ENCODE results near the gene CD38.

CD38 gene

DNA sequence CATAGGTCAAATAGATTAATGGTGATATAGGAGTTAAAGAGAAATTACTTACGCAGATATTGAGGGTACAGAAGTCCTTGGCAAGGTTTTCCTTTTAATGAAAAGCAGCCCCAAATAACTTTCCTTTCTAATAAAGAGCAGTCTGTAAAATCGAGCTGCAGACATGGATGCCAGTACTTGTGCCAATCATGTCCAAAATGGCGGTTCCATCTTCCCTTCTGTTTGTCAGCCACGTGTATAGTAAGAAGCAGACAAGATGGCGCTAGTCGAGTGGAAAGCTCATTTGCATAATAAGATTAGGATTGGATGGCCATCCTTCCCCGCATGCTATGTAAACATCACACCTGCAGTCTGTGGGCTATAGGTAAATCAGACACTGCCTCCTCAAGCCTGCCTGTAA is 92.0 kb downstream of the CD38 start:
- no peak for DNase-seq

DNA sequence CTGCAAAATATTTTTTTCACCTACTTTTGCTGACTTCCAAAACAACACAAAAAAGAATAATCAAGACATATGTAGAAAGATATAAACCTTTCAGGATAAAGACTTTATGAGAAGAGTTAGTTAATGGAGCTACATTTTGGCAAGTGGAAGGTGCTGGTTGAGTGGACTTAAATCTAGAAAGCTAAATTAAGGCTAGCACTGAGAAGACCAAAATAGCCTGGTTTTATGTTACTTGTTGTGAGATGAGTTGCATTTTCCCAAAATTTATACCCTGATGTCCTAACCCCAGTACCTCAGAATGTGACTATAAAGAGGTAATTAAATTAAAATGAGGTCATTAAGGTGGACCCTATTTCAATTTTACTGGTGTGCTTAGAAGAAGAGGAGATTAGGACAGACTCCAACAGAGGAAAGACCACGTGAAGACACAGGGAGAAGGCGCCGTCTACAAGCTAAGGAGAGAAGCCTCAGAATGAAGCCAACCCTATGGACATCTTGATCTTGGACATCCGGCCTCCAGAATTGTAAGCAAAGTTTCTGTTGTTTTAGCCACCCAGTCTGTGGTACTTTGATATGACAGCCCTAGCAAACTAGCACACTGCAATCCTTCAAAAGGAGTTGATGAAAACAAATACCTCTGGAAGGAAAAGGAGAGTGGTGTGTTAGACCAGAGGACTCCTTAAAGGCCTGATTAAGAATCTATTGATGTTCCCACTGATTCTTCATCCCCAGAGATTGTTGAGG is 93.0 kb downstream of the CD38 start:
- DNase-seq: no peak

DNA sequence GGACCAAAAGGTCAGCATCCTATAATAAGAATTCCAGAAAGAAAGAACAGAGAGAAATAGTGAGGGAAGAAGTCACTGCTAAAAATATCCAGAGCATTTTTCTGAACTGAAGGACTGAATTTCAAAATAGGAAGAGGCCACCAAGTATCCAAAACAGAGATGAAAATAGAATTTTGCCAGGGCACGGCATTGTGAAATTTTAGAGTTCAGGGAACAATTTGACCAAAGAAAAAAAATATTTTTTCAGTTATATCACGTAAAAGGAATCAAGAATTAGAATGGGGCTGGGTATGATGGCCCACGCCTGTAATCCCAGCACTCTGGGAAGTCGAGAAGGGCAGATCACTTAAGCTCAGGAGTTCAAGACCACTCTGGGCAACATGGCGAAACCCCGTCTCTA is 95.0 kb downstream of the CD38 start:
- no peak for DNase-seq

DNA sequence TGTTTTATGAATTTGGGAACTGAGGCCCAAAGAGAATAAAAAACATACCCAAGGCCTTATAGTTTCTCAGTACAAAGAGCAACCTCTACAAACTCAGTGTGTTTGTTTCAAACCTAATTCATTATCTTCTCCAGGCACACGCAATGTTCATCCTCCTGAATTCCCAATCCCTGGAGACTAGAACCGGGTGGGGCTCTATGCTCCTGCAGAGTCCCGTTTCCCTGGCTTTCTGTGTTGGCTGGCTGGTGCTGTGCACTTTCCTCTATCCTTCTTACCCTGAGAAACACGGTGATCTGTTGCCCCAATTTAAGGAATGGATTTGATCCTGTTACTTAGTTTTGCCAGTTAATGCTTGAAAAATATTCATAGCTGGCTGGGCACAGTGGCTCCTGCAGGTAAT is 96.5 kb downstream of the CD38 start:
- DNase-seq: no peak

DNA sequence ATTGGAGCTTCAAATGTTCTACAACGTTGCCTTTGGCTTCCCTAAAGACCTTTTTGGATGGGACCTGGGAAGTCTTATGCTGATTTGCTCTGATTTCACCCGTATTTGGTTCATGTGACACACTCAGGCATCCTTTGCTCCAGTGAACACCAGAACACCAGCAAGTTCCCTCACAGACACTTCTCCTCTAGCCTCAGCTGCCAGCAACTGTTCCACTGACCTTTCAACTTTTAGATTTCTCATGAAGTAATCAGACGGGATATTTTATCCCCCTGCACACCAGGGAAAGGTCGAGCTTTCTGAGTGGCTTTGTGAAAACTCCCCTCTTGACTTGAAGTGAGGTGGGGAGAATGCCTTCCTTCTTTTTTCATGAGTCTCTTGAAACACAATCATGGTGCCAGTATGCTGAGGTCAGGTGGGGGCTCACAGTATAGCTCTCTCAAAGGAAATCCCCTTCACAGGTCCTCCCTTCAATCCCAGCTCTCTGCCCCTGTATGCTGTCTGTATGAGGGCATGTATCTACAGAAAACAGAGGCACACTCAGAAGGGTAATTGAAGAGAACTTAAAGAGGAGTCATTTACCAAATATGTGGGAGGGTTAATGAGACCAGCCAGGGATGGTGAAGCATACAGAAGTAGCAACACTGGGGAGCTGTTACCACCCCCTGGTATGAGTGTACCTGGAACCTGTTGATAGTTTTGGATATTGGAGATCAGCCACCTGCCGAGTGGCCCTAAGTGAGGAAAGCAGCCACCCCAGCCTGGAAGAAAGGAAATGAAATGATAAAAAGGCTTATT is 97.7 kb downstream of the CD38 start:
- DNase-seq: no peak

DNA sequence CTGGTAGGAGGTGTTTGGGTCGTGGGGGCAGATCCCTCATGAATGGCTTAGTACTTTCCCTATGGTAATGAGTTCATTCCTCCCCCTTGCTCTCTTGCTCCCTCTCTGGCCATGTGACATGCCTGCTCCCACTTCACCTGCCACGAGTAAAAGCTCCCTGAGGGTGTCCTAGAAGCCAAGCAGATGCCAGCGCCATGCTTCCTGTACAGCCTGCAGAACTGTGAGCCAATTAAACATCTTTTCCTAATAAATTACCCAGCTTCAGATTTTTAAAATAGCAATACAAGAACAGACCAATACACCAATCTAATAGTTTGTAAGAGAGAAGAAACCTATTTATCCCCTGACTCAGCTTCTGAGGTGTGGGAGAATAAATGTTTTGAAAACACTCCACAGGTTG is 99.9 kb downstream of the CD38 start:
- DNase-seq: no peak

DNA sequence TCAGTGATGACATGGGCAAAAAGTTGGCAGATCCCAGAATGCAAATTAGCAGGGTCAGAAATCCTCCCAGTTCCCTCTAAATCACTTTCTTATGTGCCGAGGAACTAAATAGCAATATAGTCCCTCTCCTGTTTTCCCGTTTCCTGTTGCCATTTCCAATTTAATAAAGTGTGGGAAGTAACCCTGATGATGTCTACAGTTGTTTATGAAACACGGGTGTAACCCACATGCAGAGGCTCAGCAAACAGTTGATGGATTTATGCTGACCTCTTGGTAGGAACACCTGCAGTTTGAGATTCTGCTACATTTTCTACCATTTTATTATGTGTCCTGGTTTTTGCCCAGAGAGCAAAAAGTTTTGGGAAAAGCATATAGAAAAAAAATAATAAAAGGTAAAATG is 103.7 kb downstream of the CD38 start:
- DNase-seq: no peak

DNA sequence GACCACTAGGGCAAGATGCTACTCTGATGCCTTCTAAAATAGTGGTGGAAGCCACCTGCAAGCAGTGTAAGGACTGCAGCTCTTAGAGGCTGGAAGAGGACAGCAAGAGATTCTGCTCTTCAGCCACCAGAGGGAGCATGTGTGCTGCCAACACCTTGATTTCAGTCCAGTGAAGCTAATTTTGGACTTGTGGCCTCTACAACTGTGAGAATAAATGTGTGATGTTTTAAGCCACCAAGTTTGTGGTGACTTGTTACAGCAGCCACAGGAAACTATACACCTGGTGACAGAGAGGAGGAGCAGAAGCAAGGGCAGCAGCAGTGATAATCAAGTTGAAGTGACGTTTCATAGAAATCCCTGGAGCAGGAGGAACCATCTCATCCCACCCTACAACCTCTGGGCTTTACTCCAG is 104.6 kb downstream of the CD38 start:
- DNase-seq: peak; percentile 73

DNA sequence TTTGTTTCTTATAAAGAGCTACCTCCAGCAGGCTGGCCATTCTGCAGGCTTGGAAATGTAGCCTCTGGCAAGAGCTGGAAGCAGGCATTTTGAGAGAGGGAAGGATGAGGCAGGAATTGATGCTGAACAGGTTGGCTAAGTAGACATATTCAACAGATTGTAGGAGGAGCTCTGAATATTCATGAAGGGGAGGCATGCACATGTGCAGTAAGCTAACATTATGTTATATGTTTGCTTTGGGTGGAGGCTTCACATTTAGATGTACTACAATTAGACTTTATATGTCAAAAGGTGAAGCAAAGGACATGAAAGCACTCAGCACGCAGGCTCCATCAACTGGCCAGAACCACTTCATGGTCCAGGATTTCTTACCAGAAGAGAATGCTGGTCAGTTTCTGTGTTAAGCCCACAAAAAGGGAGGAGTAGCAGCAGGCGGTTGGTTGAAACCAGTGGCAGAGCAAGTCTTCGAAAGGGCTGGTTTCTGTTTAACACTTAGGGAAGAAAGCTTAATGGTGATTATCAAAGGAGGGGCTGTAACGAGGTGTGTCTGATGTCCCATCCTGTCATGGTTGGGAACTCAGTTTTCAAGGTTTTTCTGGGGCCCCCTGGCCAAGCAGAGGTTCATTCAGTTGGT is 105.6 kb downstream of the CD38 start:
- no peak for DNase-seq

DNA sequence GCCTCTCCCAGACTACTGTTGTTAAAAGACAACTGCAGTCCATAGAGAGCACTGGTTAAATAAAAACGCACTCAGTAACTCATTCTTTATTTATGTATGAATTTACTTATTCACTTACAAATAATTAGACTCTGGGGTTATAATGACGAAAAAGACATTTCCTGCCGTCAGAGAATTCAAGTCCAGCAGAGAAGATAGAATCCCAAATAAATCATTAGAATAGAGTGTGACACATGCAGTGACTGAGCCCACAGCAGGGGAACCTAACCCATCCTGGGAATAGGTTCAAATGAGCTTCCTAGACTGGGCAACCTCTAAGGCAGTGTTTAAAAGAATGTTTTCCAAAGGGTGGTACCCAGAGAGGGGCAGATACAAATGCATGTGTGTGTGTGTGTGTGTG is 106.5 kb downstream of the CD38 start:
- no peak for DNase-seq

DNA sequence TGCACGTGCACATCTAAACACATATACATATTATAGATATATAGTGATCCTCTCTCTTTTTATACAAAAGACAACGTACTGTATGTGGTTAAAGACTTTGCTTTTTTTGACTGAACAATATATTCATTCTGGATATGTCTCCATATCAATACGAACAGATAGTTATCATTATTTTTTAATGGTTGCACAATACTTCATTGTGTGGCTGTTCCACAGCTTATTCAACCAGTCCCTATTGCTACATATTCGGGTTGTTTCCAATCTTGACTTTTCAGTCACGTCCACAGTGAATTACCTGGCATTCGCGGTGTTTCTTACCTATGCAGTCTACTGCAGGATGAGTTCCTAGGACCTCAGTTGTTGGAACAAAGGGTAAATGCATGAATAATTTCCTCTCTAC is 107.3 kb downstream of the CD38 start:
- no peak for DNase-seq

DNA sequence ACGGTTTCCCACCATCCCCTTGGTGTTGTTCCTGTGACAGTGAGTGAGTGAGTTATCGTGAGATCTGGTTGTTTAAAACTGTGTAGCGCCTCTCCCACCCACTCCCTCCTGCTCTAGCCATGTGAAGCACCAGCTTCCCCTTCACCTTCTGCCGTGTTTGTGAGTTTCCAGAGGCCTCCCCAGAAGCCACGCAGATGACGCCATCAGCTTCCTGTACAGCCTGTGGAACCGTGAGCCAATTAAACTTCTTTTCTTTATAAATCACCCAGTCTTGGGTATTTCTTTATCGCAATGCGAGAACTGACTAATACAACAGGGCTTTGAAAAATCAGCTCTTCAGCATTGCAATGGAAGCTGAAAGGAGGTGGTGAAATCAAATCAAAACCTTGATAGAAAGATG is 110.4 kb downstream of the CD38 start:
- DNase-seq: no peak

DNA sequence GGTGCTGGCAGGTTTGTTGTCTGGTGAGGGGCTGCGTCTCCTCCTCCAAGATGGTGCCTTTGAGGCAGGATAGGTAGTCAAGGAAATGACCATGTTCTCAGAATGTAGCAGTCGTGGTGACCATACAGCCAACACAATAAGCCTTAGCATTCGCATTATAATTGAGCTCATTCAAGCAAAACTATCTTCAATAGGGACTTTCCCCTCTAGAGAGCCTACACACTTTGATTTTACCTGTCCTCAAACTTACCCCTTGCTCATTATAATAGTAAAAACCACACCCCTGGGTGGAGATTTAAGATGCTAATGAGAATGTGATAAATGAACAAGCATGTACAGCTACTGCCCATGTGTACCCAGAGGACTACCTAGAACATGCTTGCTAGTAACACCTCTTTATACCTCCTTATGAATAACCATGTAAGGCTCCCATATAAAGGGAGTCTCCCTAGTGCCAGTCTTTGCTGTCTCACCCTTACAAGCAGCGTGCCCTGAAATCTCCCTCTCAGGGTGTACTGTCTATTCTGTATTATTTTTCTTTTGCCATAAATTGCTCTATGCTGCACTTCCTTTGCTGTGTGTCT is 112.2 kb downstream of the CD38 start:
- no peak for DNase-seq

DNA sequence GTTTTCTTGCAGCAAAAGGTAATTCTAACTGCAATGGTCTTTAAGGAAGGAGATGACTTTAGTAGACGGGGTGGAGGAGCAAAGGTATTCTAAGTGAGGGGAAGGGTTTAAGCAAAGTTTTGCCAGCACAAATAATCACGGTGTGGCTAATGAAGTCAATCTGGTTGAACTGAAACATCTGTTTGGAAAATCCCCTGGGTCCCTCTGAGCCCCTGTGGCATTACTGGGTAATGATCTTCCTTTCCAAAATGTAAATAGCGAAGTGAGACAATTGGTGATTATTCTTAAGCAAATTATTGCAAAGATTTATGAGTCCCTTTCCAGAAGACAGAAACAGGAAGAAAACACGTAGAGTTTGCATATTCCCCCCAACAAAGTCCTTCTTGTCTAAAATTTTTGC is 113.2 kb downstream of the CD38 start:
- DNase-seq: no peak

DNA sequence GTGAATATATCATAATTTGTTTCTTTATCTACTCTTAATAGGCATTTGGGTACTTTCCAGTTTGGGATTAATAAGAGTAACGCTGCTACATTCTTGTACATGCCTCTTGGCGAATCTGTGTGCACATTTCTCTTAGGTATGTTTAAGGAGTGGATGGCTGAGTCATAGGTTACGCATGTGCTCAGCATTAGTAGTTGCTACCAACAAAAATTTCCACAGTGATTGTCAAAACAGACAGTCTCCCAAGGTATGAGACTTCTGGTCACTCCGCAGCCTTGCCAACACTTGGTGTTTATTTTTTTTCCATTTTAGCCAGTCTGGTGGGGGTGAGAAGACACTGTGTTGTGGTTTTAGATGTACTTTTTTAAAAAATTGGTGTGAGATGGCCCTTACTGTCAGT is 115.8 kb downstream of the CD38 start:
- DNase-seq: peak; percentile 99

DNA sequence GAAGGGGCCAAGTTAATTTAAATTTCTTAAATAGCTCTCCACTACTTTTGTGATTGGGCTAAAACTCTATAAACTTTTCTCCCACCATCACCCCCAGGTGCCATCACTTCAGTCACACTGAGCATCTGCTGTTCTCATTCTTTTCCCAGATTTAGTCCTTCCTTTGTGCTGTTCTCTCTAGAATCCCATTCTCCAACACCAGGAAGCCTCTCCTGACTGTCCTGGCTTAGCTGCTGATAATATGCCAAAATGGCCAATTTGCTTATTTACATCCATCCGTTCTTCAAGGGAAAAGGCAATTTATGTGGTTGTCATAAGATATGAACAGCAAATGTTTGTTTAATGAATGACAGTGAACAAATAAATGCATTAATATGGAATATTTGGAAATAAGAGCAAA is 116.3 kb downstream of the CD38 start:
- DNase-seq: no peak

DNA sequence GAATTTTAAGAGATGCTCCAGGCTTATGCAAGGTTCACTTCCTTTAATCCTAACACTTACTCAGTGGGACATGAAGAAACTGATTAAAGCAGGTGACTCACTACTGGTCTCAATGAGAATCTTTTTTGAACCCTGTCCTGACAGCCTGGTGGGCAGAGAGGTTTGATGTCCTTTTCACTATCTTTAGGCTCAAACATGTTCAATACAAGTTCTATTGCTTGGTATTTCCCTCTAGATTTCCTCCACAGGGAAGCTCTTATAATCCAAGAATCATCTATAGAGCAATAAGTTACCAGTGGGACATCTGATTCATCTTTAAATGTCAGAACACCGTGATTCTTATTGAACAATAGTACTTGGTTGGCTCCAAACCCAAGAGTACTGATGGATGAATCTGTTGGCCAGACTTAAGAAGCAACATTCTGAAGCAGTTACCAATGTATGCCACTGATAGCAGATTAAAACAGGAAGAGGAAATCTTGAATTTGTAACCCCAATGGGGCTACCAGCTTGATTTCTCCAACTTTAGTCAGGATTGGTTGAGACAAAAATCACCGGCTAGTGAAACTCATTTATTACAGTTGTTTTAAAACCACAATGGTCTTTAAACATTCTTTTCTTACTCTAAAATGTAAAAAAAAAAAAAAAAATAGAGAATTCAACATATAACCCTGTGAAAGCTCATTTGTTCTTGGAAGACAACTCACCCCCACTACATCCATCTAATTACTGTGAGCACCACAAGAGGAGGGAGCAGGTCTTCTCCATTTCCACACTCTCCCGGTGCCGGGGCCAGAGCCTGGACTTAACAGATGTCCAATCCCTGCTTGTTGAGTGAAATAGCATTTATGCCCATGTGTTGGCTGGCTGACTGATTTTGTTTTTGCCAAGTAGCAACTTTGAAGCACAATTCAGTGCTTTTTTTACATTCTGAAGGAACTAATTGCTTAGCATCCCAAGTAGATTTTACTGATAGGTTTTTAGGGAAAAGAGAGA is 117.1 kb downstream of the CD38 start:
- DNase-seq: peak; percentile 22

DNA sequence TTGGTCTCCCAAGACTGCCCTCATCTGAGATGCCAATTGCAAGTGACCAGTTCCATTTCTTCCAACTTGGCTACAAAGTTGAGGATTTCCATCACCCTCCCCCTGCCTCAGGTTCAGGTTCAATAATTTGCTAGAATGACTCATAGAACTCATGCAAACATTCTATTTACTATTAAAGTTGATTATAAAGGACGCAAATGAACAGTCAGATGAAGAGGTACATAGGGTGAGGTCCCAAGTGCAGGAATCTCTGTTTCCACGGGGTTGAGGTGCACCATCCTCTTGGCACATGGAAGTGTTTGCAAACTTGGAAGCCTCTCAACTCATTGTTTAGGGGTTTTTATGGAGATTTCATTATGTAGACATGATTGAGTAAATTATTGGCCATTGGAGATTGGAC is 119.4 kb downstream of the CD38 start:
- no peak for DNase-seq

DNA sequence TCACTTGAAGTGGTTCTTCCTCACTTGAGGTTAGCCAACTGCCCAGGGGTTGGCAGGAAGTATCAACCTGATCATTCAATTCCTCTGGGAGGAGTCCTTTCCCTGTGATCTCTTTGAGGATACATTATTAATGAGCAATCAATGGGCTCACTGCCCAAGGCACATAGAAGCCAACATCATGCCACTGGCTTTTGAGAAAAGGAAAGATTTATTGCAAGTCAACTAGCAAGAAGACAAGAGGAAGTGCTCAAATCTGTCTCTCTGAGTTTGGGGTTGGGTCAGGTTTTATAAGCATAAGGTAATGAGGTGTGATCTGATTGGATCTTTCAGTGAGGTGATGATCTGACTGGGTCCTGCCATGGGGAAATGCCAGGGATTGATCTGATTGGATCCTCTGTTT is 120.8 kb downstream of the CD38 start:
- no peak for DNase-seq

DNA sequence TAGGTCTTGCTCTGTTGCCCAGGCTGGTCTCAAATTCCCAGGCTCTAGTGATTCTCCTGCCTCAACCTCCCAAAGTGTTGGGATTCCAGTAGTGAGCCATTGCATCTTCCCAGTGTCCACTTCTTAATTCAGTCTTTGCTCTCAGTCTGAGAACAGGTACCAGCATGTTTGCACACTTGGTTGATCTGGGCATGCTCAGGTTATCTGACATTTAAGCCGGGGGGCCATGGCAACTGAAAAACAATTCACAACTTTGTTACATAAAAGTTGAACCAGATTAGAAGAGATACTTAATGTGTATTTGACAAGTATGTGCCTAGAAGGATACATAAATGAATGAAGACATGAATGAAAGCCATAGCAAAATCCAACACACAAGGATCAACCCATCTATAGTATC is 121.4 kb downstream of the CD38 start:
- no peak for DNase-seq

DNA sequence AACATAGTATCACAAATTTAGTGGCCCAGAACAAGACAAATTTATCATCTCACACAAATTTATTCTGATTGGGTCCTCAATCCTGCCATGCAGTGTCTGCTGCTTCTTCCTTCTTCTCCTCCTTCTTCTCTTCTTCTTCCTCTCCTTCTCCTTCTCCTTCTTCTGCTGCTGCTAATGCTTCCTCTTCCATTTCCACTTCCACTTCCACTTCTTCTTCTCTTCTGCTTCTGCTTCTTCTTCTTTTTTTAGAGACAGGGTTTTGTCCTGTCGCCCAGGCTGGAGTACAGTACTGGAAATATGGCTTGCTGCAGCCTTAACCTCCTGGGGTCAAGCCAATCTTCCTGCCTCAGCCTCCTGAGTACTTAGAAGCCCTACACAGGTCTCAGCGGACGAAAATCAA is 122.9 kb downstream of the CD38 start:
- no peak for DNase-seq

DNA sequence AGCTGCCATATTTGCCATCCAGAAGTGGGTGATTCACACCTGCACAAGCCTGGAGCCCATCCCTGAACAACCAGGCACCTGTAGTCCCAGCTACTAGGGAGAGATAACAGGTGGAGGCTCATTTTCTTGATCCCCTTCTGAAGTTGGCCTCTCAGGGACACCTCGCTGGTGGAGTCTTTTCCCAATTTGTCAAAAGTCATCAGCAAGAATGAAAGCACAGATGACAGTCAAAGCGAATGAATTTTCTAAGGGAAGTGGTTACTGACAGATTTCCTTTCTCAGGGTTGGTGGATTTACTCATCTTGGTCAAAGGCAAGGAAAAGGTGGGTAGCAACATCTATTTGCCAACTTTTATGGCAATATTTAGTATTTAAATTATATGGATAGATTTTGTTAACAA is 123.9 kb downstream of the CD38 start:
- DNase-seq: no peak

DNA sequence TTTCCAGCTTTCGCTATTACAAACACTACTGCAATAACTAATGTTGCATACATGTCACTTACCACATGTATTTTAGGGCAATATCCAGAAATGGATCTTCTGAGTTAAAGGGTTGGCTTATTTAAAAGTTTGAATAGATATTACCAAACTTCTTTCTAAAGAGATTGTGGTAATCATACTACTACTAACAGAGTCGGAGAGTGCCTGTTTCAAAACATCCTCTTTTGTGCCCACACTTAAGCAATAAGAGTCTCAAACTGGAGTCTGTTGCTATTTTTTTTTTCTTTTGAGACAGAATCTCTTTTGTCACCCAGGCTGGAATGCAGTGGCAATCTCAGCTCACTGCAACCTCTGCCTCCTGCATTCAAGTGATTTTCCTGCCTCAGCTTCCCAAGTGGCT is 124.6 kb downstream of the CD38 start:
- no peak for DNase-seq

Measured in kidney glomerular epithelial cell (primary cell).